ENCODE measurements around the gene CRB2.

Gene CRB2

GRCh38 chr9:123378956-123379660, 23.1 kb downstream of the CRB2 start:
- Histone ChIP-seq H2BK5ac (ENCODE audit: low read length) (no peak overlapping the region), H3K4me1 (ENCODE audit: control insufficient read depth in 2 of 2, insufficient read depth in 1 of 2, low read depth in 1 of 2, low read length in 2 of 2) (peaks cover 25 to 34% of the 10 kb centered on the region in 2 donors), H3K27ac (replicated peaks; ENCODE audit: low read length) (peak overlapping the region; percentile 22)

GRCh38 chr9:123380852-123381705, 25.1 kb downstream of the CRB2 start:
- no peak overlapping the region for H3K14ac ChIP-seq (ENCODE audit: low read length)
- no peak overlapping the region for H2BK12ac ChIP-seq (ENCODE audit: low read length)
- peak overlapping the region; percentile 90 for H3K23ac ChIP-seq (ENCODE audit: low read depth, low read length, poor library complexity)
- peak overlapping the region; percentile 84 for H3K18ac ChIP-seq (ENCODE audit: low read length)
- peaks cover 0 to 1% of the 10 kb centered on the region in 2 donors for H3K9me3 ChIP-seq (replicated peaks in 1 of 2; ENCODE audit: control insufficient read depth in 2 of 2, insufficient read depth in 1 of 2, low read depth in 1 of 2, low read length in 2 of 2)
- H3K4me2 ChIP-seq (ENCODE audit: insufficient read depth, low read length, poor library complexity, severe bottlenecking) = no peak overlapping the region
- H3K4ac ChIP-seq (ENCODE audit: low read length) = peak overlapping the region; percentile 80
- peak overlapping the region; percentile 24 for H2BK15ac ChIP-seq (ENCODE audit: low read length)
- H3K9ac ChIP-seq (ENCODE audit: low read depth, low read length, poor library complexity) = no peak overlapping the region
- no peak overlapping the region for H4K91ac ChIP-seq (ENCODE audit: low read depth, low read length, poor library complexity)
- H2BK120ac ChIP-seq (ENCODE audit: low read depth, low read length) = no peak overlapping the region
- no peak overlapping the region for H4K8ac ChIP-seq (ENCODE audit: low read depth, low read length)
- H3K27me3 ChIP-seq (ENCODE audit: control insufficient read depth in 3 of 3, insufficient read depth in 3 of 3, low read depth in 1 of 3, low read length in 3 of 3) = no peaks in the 10 kb centered on the region
- peaks cover 15 to 18% of the 10 kb centered on the region in 2 donors for H3K4me1 ChIP-seq (ENCODE audit: control insufficient read depth in 2 of 2, insufficient read depth in 1 of 2, low read depth in 1 of 2, low read length in 2 of 2)
- peaks cover 8% of the 10 kb centered on the region for H3K79me1 ChIP-seq (ENCODE audit: low read depth, low read length)
- no peak for DNase-seq (ENCODE audit: low spot score)
- H2AK5ac ChIP-seq (ENCODE audit: low read depth, low read length) = peak overlapping the region; percentile 74
- no peak overlapping the region for H3K27ac ChIP-seq (replicated peaks; ENCODE audit: low read length)
- peak overlapping the region; percentile 75 for H2BK5ac ChIP-seq (ENCODE audit: low read length)
- no peak overlapping the region for H3K4me3 ChIP-seq (ENCODE audit: low read length in 2 of 2)
- no peak overlapping the region for H2AFZ ChIP-seq (ENCODE audit: low read length)
- H3K36me3 ChIP-seq (replicated peaks in 1 of 2; ENCODE audit: control insufficient read depth in 2 of 2, insufficient read depth in 2 of 2, low read length in 2 of 2) = peaks cover 18 to 40% of the 10 kb centered on the region in 2 donors
- whole genome bisulfite sequencing, 2 donors (ENCODE audit: extremely low coverage in 2 of 2, insufficient read length in 2 of 2, insufficient replicate concordance in 1 of 2) = no CpG with 5 or more reads among the region's 28 CpGs

More at GRCh38 chr9:123378956-123379660, 23.1 kb downstream of the CRB2 start:
- Histone ChIP-seq H3K4ac (ENCODE audit: low read length) (no peak overlapping the region), H3K23ac (ENCODE audit: low read depth, low read length, poor library complexity) (peak overlapping the region; percentile 70), H2AFZ (ENCODE audit: low read length) (no peak overlapping the region), H3K4me3 (ENCODE audit: low read length in 2 of 2) (no peak overlapping the region), H2BK120ac (ENCODE audit: low read depth, low read length) (no peak overlapping the region), H3K18ac (ENCODE audit: low read length) (peak overlapping the region; percentile 91), H3K4me2 (ENCODE audit: insufficient read depth, low read length, poor library complexity, severe bottlenecking) (no peak overlapping the region), H4K8ac (ENCODE audit: low read depth, low read length) (no peak overlapping the region), H2BK15ac (ENCODE audit: low read length) (no peak overlapping the region), H3K9me3 (replicated peaks in 1 of 2; ENCODE audit: control insufficient read depth in 2 of 2, insufficient read depth in 1 of 2, low read depth in 1 of 2, low read length in 2 of 2) (no peaks in the 10 kb centered on the region), H3K14ac (ENCODE audit: low read length) (peak overlapping the region; percentile 15), H4K91ac (ENCODE audit: low read depth, low read length, poor library complexity) (no peak overlapping the region), H3K36me3 (replicated peaks in 1 of 2; ENCODE audit: control insufficient read depth in 2 of 2, insufficient read depth in 2 of 2, low read length in 2 of 2) (peaks cover 26 to 59% of the 10 kb centered on the region in 2 donors), H3K79me1 (ENCODE audit: low read depth, low read length) (peaks cover 14% of the 10 kb centered on the region), H2AK5ac (ENCODE audit: low read depth, low read length) (peak overlapping the region; percentile 92), H3K27me3 (ENCODE audit: control insufficient read depth in 3 of 3, insufficient read depth in 3 of 3, low read depth in 1 of 3, low read length in 3 of 3) (no peaks in the 10 kb centered on the region), H3K9ac (ENCODE audit: low read depth, low read length, poor library complexity) (no peak overlapping the region), H2BK12ac (ENCODE audit: low read length) (no peak overlapping the region)
- no peak for DNase-seq (ENCODE audit: low spot score)
- WGBS, 2 donors (ENCODE audit: extremely low coverage in 2 of 2, insufficient read length in 2 of 2, insufficient replicate concordance in 1 of 2) = no CpG with 5 or more reads among the region's 30 CpGs

GRCh38 chr9:123382653-123383511, 26.9 kb downstream of the CRB2 start:
- H3K27ac ChIP-seq (replicated peaks; ENCODE audit: low read length) = no peak overlapping the region
- no CpG with 5 or more reads among the region's 27 CpGs for WGBS, 2 donors (ENCODE audit: extremely low coverage in 2 of 2, insufficient read length in 2 of 2, insufficient replicate concordance in 1 of 2)

More at GRCh38 chr9:123382653-123383511, 26.9 kb downstream of the CRB2 start:
- Histone ChIP-seq H2BK120ac (ENCODE audit: low read depth, low read length) (peak overlapping the region; percentile 68), H2AFZ (ENCODE audit: low read length) (no peak overlapping the region), H3K9ac (ENCODE audit: low read depth, low read length, poor library complexity) (peak overlapping the region; percentile 30), H2BK5ac (ENCODE audit: low read length) (peak overlapping the region; percentile 84), H4K8ac (ENCODE audit: low read depth, low read length) (no peak overlapping the region), H3K27me3 (ENCODE audit: control insufficient read depth in 3 of 3, insufficient read depth in 3 of 3, low read depth in 1 of 3, low read length in 3 of 3) (no peaks in the 10 kb centered on the region), H3K14ac (ENCODE audit: low read length) (peak overlapping the region; percentile 63), H3K4me2 (ENCODE audit: insufficient read depth, low read length, poor library complexity, severe bottlenecking) (no peak overlapping the region), H3K4ac (ENCODE audit: low read length) (peak overlapping the region; percentile 69), H3K18ac (ENCODE audit: low read length) (peak overlapping the region; percentile 65), H3K4me1 (ENCODE audit: control insufficient read depth in 2 of 2, insufficient read depth in 1 of 2, low read depth in 1 of 2, low read length in 2 of 2) (peaks cover 8 to 31% of the 10 kb centered on the region in 2 donors), H2BK12ac (ENCODE audit: low read length) (no peak overlapping the region), H2AK5ac (ENCODE audit: low read depth, low read length) (peak overlapping the region; percentile 88), H3K23ac (ENCODE audit: low read depth, low read length, poor library complexity) (peak overlapping the region; percentile 10), H3K9me3 (replicated peaks in 1 of 2; ENCODE audit: control insufficient read depth in 2 of 2, insufficient read depth in 1 of 2, low read depth in 1 of 2, low read length in 2 of 2) (peaks cover 0 to 1% of the 10 kb centered on the region in 2 donors), H4K91ac (ENCODE audit: low read depth, low read length, poor library complexity) (no peak overlapping the region), H3K79me1 (ENCODE audit: low read depth, low read length) (peaks cover 6% of the 10 kb centered on the region), H3K4me3 (ENCODE audit: low read length in 2 of 2) (no peak overlapping the region), H2BK15ac (ENCODE audit: low read length) (peak overlapping the region; percentile 50), H3K36me3 (replicated peaks in 1 of 2; ENCODE audit: control insufficient read depth in 2 of 2, insufficient read depth in 2 of 2, low read length in 2 of 2) (peaks cover 10 to 22% of the 10 kb centered on the region in 2 donors)
- no peak for DNase-seq (ENCODE audit: low spot score)

All from neuronal stem cell (in vitro differentiated cells).